GM12878 (cell line): ENCODE measurements around the gene ANGPTL2. TPM values are rescaled to one million over a fixed set of nuclear protein-coding genes. Genes with fewer than 3 reads are reported as not detected.

Experiments used
- ATAC-seq: fragments of 200-7000 bp; cut with Tn5 transposase; 3 replicates; pipeline ENCODE4 v1.9.1; 2020; ENCODE audit warnings: mild to moderate bottlenecking, moderate library complexity
- BruUV-seq: library from RNA; stranded (reverse); fragments of 400-500 nt; replicated peaks from 2 replicates; lab custom pipeline; 2021; lab: Mats Ljungman, UMichigan
- CTCF ChIA-PET: fragments of 300-600 bp; sonication (Branson Sonifier 250); formaldehyde crosslinking; extraction: SDS; loops from one replicate; lab custom pipeline; 2021; ENCODE audit warnings: inconsistent platforms; lab: Yijun Ruan, JAX
- POLR2A ChIA-PET: fragments of 350-600 bp; formaldehyde crosslinking; extraction: SDS; loops from one replicate; lab custom pipeline; 2021; ENCODE audit warnings: inconsistent platforms; lab: Charles Lee
- RAD21 ChIA-PET: fragments of 300-600 bp; sonication (Branson Sonifier 250); formaldehyde crosslinking; loops from one replicate; lab custom pipeline; 2023; ENCODE audit warnings: antibody characterized with exemption; ENCODE audit not compliant: unreplicated experiment; lab: Charles Lee
- SMC1A ChIA-PET: fragments of 300-600 bp; sonication (Branson Sonifier 250); formaldehyde crosslinking; loops from one replicate; lab custom pipeline; 2023; ENCODE audit not compliant: unreplicated experiment, uncharacterized antibody; lab: Charles Lee
- DNase-seq: peaks from one replicate; pipeline ENCODE4 v3.0.0-alpha.2; 2011; ENCODE audit warnings: low read depth, low spot score
- FAIRE-seq: peaks from 3 replicates; lab custom pipeline; 2011; peaks lifted over from hg19 to GRCh38; lab: Jason Lieb, UNC
- H2AFZ ChIP-seq: 2 replicates; pipeline ENCODE4 v1.6.0; 2011; ENCODE audit warnings: low read depth, low read length, control low read depth; ENCODE audit not compliant: control insufficient read depth
- H3K27ac ChIP-seq: 2 replicates; pipeline ENCODE4 v1.5.1; 2011; ENCODE audit warnings: control low read depth; ENCODE audit not compliant: control insufficient read depth, insufficient read depth
- H3K27me3 ChIP-seq, 2 experiments: replicated peaks in 1 of 2; 2 replicates each; pipeline versions ENCODE4 v1.6.0 to v1.6.1; 2011; ENCODE audit warnings: low read length in 1 of 2; ENCODE audit not compliant: control insufficient read depth in 2 of 2, insufficient read depth in 2 of 2
- H3K36me3 ChIP-seq, 2 experiments: 2 replicates each; pipeline ENCODE4 v1.5.1; 2011; ENCODE audit warnings: low read length in 1 of 2; ENCODE audit not compliant: control insufficient read depth in 2 of 2, insufficient read depth in 2 of 2
- H3K4me1 ChIP-seq: 2 replicates; pipeline ENCODE4 v1.6.1; 2011; ENCODE audit warnings: mild to moderate bottlenecking, low read length, moderate library complexity, mixed read lengths; ENCODE audit not compliant: control insufficient read depth, insufficient read depth
- H3K4me2 ChIP-seq: 2 replicates; pipeline ENCODE4 v1.6.0; 2011; ENCODE audit warnings: control low read depth; ENCODE audit not compliant: control insufficient read depth, insufficient read depth
- H3K4me3 ChIP-seq: fragments of 200-600 bp; sonication (generic); 2 replicates; pipeline ENCODE4 v1.5.1; 2016
- H3K79me2 ChIP-seq: 2 replicates; pipeline ENCODE4 v1.6.0; 2011; ENCODE audit warnings: low read length; ENCODE audit not compliant: control insufficient read depth, insufficient read depth
- H3K9ac ChIP-seq: 2 replicates; pipeline ENCODE4 v1.8.0; 2011; ENCODE audit warnings: low read length, control low read depth, mixed read lengths; ENCODE audit not compliant: control insufficient read depth, insufficient read depth
- H3K9me3 ChIP-seq: replicated peaks from 3 replicates; pipeline ENCODE4 v1.5.1; 2011; ENCODE audit warnings: mild to moderate bottlenecking, low read length; ENCODE audit not compliant: control insufficient read depth, insufficient read depth
- H4K20me1 ChIP-seq: 2 replicates; pipeline ENCODE4 v1.6.0; 2011; ENCODE audit not compliant: control insufficient read depth, insufficient read depth
- BCL11A ChIP-seq: IDR thresholded peaks from 2 replicates; pipeline ENCODE4 v1.6.1; 2011; ENCODE audit warnings: low read depth, low read length
- BHLHE40 ChIP-seq, 2 experiments: fragments of 450-650 bp in 1 of 2; IDR thresholded peaks; 2 replicates each; pipeline ENCODE4 v1.6.1; 2011 to 2017; ENCODE audit warnings: low read depth in 2 of 2, borderline replicate concordance in 1 of 2, improper control_type of control experiment in 1 of 2, low read length in 1 of 2, mild to moderate bottlenecking in 1 of 2
- BMI1 ChIP-seq: fragments of 450-650 bp; IDR thresholded peaks from 2 replicates; pipeline ENCODE4 v1.6.1; 2016; ENCODE audit warnings: mild to moderate bottlenecking, moderate library complexity, borderline replicate concordance
- GATAD2B ChIP-seq: fragments of 450-650 bp; conservative IDR thresholded peaks from 2 replicates; pipeline ENCODE4 v1.6.1; 2017; ENCODE audit warnings: low read depth, mild to moderate bottlenecking, moderate library complexity
- IKZF2 ChIP-seq, 2 experiments: fragments of 450-650 bp; IDR thresholded peaks; 2 replicates each; pipeline ENCODE4 v1.6.1; 2017; ENCODE audit warnings: mild to moderate bottlenecking in 2 of 2, moderate library complexity in 2 of 2
- MXI1 ChIP-seq: fragments of 150-350 bp; IDR thresholded peaks from 2 replicates; pipeline ENCODE4 v1.6.1; 2011; ENCODE audit warnings: low read depth, mild to moderate bottlenecking, inconsistent platforms, low read length, improper control_type of control experiment
- PBX3 ChIP-seq: IDR thresholded peaks from 2 replicates; pipeline ENCODE4 v1.6.1; 2011; ENCODE audit warnings: mild to moderate bottlenecking, low read depth, low read length, moderate library complexity; ENCODE audit not compliant: insufficient replicate concordance
- POLR2AphosphoS5 ChIP-seq: IDR thresholded peaks from 2 replicates; pipeline ENCODE4 v1.6.1; 2011; ENCODE audit warnings: mild to moderate bottlenecking, low read length, inconsistent platforms
- RAD21 ChIP-seq: IDR thresholded peaks from 2 replicates; pipeline ENCODE4 v1.6.1; 2011; ENCODE audit warnings: mild to moderate bottlenecking, low read depth, low read length, moderate library complexity; ENCODE audit not compliant: insufficient read depth
- RCOR1 ChIP-seq: conservative IDR thresholded peaks from 2 replicates; pipeline ENCODE4 v1.6.1; 2012; ENCODE audit warnings: low read depth, low read length, improper control_type of control experiment
- SPI1 ChIP-seq: IDR thresholded peaks from 2 replicates; pipeline ENCODE4 v1.6.1; 2011; ENCODE audit warnings: low read depth, mild to moderate bottlenecking, low read length, moderate library complexity, borderline replicate concordance; ENCODE audit not compliant: insufficient read depth
- SRF ChIP-seq, 2 experiments: IDR thresholded peaks; 2 replicates each; pipeline ENCODE4 v1.6.1; 2011; ENCODE audit warnings: low read depth in 2 of 2, low read length in 2 of 2, mild to moderate bottlenecking in 1 of 2, moderate library complexity in 1 of 2
- YBX1 ChIP-seq: fragments of 450-650 bp; IDR thresholded peaks from 2 replicates; pipeline ENCODE4 v1.6.1; 2016; ENCODE audit warnings: antibody characterized with exemption
- in situ Hi-C: fragments of 300-500 bp; cut with MboI; formaldehyde crosslinking; loops from 9 replicates; pipeline ENCODE4 v1.14.3; 2018; ENCODE audit warnings: mixed read lengths
- intact Hi-C: fragments of 100-400 bp; cut with micrococcal nuclease; formaldehyde crosslinking; loops from one replicate; pipeline ENCODE4 v1.14.2; 2022; ENCODE audit not compliant: unreplicated experiment
- polyA plus RNA-seq, 11 experiments: library from polyadenylated mRNA; depleted of rRNA in 4 of 11; unstranded in 6 of 11; stranded (reverse) in 5 of 11; fragments of >200 nt; fragmentation: Nextera tagmentation in 4 of 11; fragmentation: Illumina TruSeq in 1 of 11; extraction: Ambion mirVana in 4 of 11; extraction: Trizol in 1 of 11; gene quantifications; 1 replicate in 1 of 11; 2 replicates in 10 of 11; pipeline versions ENCODE4 v1.2.1 to v1.2.3, GENCODE V29; 2011 to 2016; ENCODE audit warnings: inconsistent platforms in 2 of 11, missing spikeins in 2 of 11, low read depth in 1 of 11
- total RNA-seq, 4 experiments: library from RNA; depleted of rRNA in 3 of 4; stranded (reverse); fragments of >200 nt in 3 of 4; fragmentation: Illumina TruSeq in 1 of 4; extraction: Trizol in 1 of 4; gene quantifications; 2 replicates each; pipeline versions ENCODE4 v1.2.1 to v1.2.3, GENCODE V29; 2013 to 2021

ANGPTL2 gene
- total and polyA plus RNA-seq, 10 of the 15 experiments (the other 5 are each of a cell fraction or from before 2014, with no cell fraction given), result 0.13 to 2.6 (median 0.82) TPM; not detected in 1

GRCh38 chr9:127102176-127102575 lies 20.3 kb downstream of the ANGPTL2 start:
- H3K9me3 ChIP-seq, result no peaks in the 10 kb centered on the region
- no peaks in the 10 kb centered on the region for H3K79me2 ChIP-seq
- no peaks in the 10 kb centered on the region for H4K20me1 ChIP-seq
- H3K27me3 ChIP-seq, result no peaks in the 10 kb centered on the region
- H3K4me3 ChIP-seq, result no peak overlapping the region
- no peak overlapping the region for H3K9ac ChIP-seq
- no peaks in the 10 kb centered on the region for H3K4me1 ChIP-seq
- POLR2A ChIA-PET, result interaction anchor here (1.1 kb wide), 1 partner anchor 14 kb away, joined by 3 read pairs; no protein-coding TSS in a partner anchor
- H3K27ac ChIP-seq, result no peak overlapping the region
- ATAC-seq (no peak), FAIRE-seq (no peak), DNase-seq (no peak)
- no peak for TF ChIP-seq BCL11A
- TF ChIP-seq GATAD2B, result no peak
- no peak for TF ChIP-seq MXI1
- no peak for TF ChIP-seq RCOR1
- no peak for TF ChIP-seq PBX3
- TF ChIP-seq YBX1, result no peak
- TF ChIP-seq BMI1, result no peak
- TF ChIP-seq SRF (IDR thresholded peaks at IDR 0.05; ENCODE audit: low read depth in 2 of 2, low read length in 2 of 2), result no peak
- no peak for TF ChIP-seq SPI1
- no peak for TF ChIP-seq BHLHE40 (IDR thresholded peaks at IDR 0.05; ENCODE audit: borderline replicate concordance in 1 of 2, low read depth in 2 of 2, low read length in 1 of 2)
- no peak for TF ChIP-seq POLR2AphosphoS5
- no peak for TF ChIP-seq IKZF2 (IDR thresholded peaks at IDR 0.05)
- no peak for TF ChIP-seq RAD21
- H3K4me2 ChIP-seq, result no peak overlapping the region
- RAD21 ChIA-PET, result no interaction called here
- H3K36me3 ChIP-seq, result no peaks in the 10 kb centered on the region
- no peak overlapping the region for H2AFZ ChIP-seq
- in situ Hi-C loops (no loop called here), intact Hi-C loops (no loop called here)
- SMC1A ChIA-PET, result interaction anchor here (1.0 to 1.6 kb wide), 5 partner anchors 11 to 94 kb away, joined by 3 to 4 read pairs (median 3); no protein-coding TSS in a partner anchor
- CTCF ChIA-PET, result interaction anchor here (1.1 to 1.3 kb wide), 2 partner anchors 14 to 18 kb away, joined by 4 to 5 read pairs; no protein-coding TSS in a partner anchor
- BruUV-seq, result no TSS peak
